Measurements from ENCODE around the gene APOC3.

The APOC3 gene

DNA sequence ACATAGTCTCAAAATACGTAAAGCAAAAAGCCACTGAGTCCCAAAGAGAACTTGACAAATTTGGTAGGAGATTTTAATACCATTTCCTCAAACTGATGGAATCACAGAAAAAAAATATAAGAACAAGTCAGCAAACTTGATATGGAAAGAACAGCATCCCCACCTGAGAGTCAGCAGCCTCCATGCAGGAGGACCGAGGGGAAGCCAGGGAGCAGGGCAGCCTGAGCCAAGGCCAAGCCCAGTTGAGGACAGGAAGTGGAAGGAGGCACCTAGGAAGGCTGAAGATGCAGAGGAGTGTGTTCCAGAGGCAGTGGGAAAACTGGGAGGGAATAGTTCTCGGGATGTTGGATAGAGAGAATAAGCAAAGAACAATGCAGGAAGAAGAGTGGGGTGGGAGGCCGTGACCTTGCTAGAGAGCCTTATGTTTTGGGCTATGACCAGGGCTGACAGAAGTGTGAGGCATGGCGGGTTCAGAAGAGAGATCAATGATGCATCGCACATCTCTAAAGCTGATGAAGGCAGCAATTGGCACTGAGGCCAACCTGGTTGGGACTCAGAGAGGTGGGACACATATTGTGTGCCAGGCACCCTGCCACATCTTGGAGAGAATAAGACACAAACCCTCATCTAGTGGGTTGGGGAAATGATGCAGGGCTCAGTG is 22.0 kb upstream of the APOC3 start:
- Histone ChIP-seq H3K4me3 (IDR thresholded peaks at IDR 0.05; ENCODE audit: insufficient read depth, low read depth, low read length) (no peak overlapping the region), H4K20me1 (ENCODE audit: insufficient read depth) (no peaks in the 10 kb centered on the region), H3K4me2 (no peak overlapping the region), H2AFZ (ENCODE audit: low read depth) (no peak overlapping the region), H3K9ac (no peak overlapping the region), H3K79me2 (ENCODE audit: insufficient read depth, low read depth) (no peaks in the 10 kb centered on the region), H3K4me1 (ENCODE audit: low read depth, poor library complexity, severe bottlenecking) (no peaks in the 10 kb centered on the region), H3K36me3 (ENCODE audit: insufficient read depth) (no peaks in the 10 kb centered on the region), H3K27ac (no peak overlapping the region), H3K27me3 (ENCODE audit: insufficient read depth, low read depth) (no peaks in the 10 kb centered on the region)
- TF ChIP-seq, protein P1, sequence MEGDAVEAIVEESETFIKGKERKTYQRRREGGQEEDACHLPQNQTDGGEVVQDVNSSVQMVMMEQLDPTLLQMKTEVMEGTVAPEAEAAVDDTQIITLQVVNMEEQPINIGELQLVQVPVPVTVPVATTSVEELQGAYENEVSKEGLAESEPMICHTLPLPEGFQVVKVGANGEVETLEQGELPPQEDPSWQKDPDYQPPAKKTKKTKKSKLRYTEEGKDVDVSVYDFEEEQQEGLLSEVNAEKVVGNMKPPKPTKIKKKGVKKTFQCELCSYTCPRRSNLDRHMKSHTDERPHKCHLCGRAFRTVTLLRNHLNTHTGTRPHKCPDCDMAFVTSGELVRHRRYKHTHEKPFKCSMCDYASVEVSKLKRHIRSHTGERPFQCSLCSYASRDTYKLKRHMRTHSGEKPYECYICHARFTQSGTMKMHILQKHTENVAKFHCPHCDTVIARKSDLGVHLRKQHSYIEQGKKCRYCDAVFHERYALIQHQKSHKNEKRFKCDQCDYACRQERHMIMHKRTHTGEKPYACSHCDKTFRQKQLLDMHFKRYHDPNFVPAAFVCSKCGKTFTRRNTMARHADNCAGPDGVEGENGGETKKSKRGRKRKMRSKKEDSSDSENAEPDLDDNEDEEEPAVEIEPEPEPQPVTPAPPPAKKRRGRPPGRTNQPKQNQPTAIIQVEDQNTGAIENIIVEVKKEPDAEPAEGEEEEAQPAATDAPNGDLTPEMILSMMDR (conservative IDR thresholded peaks at IDR 0.05; ENCODE audit: low read depth, low read length): no peak

DNA sequence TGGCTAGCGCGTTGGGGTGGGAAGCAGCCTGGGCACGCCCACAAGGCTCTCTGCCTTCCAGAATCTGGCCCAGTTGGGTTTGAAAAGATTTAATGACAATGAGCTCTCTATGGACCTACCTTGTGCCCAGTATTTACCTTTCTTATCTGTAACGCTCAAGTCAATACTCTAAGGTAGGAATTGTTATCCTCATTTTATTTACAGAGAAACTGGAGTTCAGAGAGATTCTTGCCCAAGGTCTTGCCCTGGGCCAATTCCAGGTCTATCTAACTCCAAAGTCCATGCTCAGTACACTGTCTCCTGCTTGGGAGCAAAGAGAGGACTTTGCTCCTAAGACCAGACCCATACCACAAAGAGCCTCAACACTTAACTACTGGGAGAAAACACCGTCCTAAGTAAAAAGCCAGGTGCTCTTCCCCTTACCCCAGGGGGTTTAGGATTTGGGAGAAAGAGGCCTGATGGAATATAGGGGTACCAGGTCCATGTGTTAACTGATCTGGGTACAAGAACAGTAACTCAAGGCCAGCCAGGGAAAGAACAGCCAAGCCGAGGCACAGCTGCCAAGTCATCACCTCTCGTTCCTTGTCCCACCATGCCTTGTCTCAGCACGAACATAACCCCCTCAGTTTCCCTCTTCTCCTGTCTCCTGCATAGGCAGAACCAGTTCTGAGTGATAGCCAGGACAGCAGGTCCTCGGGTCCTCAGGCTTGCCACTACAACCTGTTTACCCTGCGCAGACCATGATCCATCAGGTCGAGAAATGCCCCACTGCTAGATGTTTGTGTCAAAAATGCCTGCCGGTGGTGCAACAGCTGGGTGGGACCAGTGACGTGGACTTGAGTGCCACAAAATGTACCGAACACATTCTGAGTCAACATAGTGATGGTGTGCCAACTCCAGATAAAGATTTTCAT is 21.2 kb upstream of the APOC3 start:
- no peak overlapping the region for H3K27ac ChIP-seq
- no peak overlapping the region for H3K9ac ChIP-seq
- TF ChIP-seq, protein P1 (conservative IDR thresholded peaks at IDR 0.05; ENCODE audit: low read depth, low read length): no peak
- no peaks in the 10 kb centered on the region for H3K36me3 ChIP-seq (ENCODE audit: insufficient read depth)
- no peaks in the 10 kb centered on the region for H4K20me1 ChIP-seq (ENCODE audit: insufficient read depth)
- no peak overlapping the region for H3K4me3 ChIP-seq (IDR thresholded peaks at IDR 0.05; ENCODE audit: insufficient read depth, low read depth, low read length)
- H3K4me1 ChIP-seq (ENCODE audit: low read depth, poor library complexity, severe bottlenecking): no peaks in the 10 kb centered on the region
- H3K4me2 ChIP-seq: no peak overlapping the region
- no peaks in the 10 kb centered on the region for H3K27me3 ChIP-seq (ENCODE audit: insufficient read depth, low read depth)
- H2AFZ ChIP-seq (ENCODE audit: low read depth): no peak overlapping the region
- H3K79me2 ChIP-seq (ENCODE audit: insufficient read depth, low read depth): no peaks in the 10 kb centered on the region

DNA sequence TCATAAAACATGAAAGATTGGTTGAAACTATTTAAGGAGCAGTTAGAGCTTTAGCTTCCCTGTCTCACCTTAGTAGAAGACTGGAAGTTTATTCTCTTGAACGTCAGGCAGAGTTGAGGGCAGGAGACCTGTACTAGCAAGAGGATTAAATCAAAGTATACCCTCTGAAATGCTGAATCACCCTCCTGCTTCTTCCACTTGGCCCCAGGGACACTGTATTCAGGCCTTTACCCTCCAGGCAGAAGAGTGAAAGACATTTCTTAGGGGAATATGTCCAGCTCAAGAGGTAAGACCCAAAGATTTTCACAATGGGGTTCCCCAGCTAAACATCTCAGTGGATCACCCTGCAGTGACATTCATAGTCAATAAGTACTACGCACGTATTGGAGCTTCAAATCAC is 18.5 kb upstream of the APOC3 start:
- Histone ChIP-seq H3K79me2 (ENCODE audit: insufficient read depth, low read depth) (no peaks in the 10 kb centered on the region), H3K27ac (no peak overlapping the region), H2AFZ (ENCODE audit: low read depth) (no peak overlapping the region), H3K27me3 (ENCODE audit: insufficient read depth, low read depth) (no peaks in the 10 kb centered on the region), H3K36me3 (ENCODE audit: insufficient read depth) (no peaks in the 10 kb centered on the region), H3K4me2 (no peak overlapping the region), H3K9ac (no peak overlapping the region), H3K4me3 (IDR thresholded peaks at IDR 0.05; ENCODE audit: insufficient read depth, low read depth, low read length) (no peak overlapping the region), H3K4me1 (ENCODE audit: low read depth, poor library complexity, severe bottlenecking) (no peaks in the 10 kb centered on the region), H4K20me1 (ENCODE audit: insufficient read depth) (no peaks in the 10 kb centered on the region)
- TF ChIP-seq, protein P1 (conservative IDR thresholded peaks at IDR 0.05; ENCODE audit: low read depth, low read length): no peak

DNA sequence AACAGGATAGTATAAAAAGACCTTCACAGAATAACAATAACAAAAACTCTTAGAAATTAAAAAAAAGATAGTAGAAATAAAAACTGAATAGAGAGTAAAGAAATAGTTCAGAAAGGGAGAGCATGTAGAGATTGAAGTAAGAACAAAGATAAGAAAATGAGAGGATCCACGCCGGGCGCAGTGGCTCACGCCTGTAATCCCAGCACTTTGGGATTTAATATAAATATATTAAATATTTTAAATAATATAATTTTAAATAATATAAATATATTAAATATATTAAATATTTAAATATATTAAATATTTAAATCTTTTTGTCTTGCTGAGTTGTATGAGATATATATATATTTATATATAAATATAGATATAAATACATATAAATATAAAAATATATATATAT is 17.6 kb upstream of the APOC3 start:
- Histone ChIP-seq H2AFZ (ENCODE audit: low read depth) (no peak overlapping the region), H3K27ac (no peak overlapping the region), H3K27me3 (ENCODE audit: insufficient read depth, low read depth) (no peaks in the 10 kb centered on the region), H3K9ac (no peak overlapping the region), H3K4me3 (IDR thresholded peaks at IDR 0.05; ENCODE audit: insufficient read depth, low read depth, low read length) (no peak overlapping the region), H4K20me1 (ENCODE audit: insufficient read depth) (no peaks in the 10 kb centered on the region), H3K36me3 (ENCODE audit: insufficient read depth) (no peaks in the 10 kb centered on the region), H3K79me2 (ENCODE audit: insufficient read depth, low read depth) (no peaks in the 10 kb centered on the region), H3K4me1 (ENCODE audit: low read depth, poor library complexity, severe bottlenecking) (no peaks in the 10 kb centered on the region), H3K4me2 (no peak overlapping the region)
- TF ChIP-seq, protein P1 (conservative IDR thresholded peaks at IDR 0.05; ENCODE audit: low read depth, low read length): no peak

All from KMS-11 (cell line).